Measurements from ENCODE around the gene KRTAP1-3. TPM values are rescaled to one million over a fixed set of nuclear protein-coding genes. Genes with fewer than 3 reads are reported as not detected.
A peak's percentile ranks its signal among the peaks of the same experiment; 100 is the strongest.
"Not testable (repeated sequence)": the region's sequence is repeated elsewhere in the genome, so short reads cannot be mapped to it uniquely, and the experiment has no call there.

KRTAP1-3 gene
- total and polyA plus RNA-seq, 2 of the 4 experiments (the other 2 are of a cell fraction) = not detected

DNA sequence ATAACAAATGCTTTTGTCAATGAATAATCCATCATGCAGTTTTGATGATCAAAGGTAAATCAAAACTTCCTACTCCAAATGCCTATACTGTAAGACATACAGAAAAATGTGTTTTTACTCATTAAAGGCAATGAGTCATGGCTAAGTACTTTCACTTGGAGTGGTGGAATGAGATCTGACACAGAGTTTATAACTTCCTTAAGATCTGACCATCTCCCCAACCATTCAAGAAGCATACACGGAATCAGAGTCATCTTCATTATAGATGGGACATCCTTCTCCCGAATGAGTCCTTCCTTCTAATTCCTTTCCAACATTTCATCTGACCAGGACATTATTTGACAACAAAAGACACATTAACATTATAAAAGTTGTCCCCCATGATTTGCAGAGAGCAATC is 48.8 kb upstream of the KRTAP1-3 start:
- H3K36me3 ChIP-seq (ENCODE audit: control insufficient read depth, insufficient read depth, low read length); H3K4me3 ChIP-seq (ENCODE audit: insufficient read depth, low read depth, low read length); H2AK5ac ChIP-seq (ENCODE audit: low read depth, low read length); H3K9ac ChIP-seq (ENCODE audit: low read depth, low read length); H4K20me1 ChIP-seq (ENCODE audit: insufficient read depth, low read length); intact Hi-C loops (cut with micrococcal nuclease); H3K27me3 ChIP-seq (ENCODE audit: control insufficient read depth, insufficient read depth, low read length); dilution Hi-C loops (cut with HindIII; ENCODE audit: low sequenced_read_pairs, unreplicated experiment); H3K4me1 ChIP-seq (ENCODE audit: control insufficient read depth, insufficient read depth, low read length); POLR2A ChIA-PET (ENCODE audit: unreplicated experiment); BruUV-seq (replicated peaks); H2AFZ ChIP-seq (replicated peaks; ENCODE audit: low read length, poor library complexity); H2AK9ac ChIP-seq (replicated peaks; ENCODE audit: low read depth, low read length, poor library complexity); CTCF ChIA-PET; H3K9me3 ChIP-seq (ENCODE audit: control insufficient read depth, insufficient read depth, low read length); in situ Hi-C loops (cut with MboI; ENCODE audit: low sequenced_read_pairs); H3K79me1 ChIP-seq (ENCODE audit: low read depth in 1 of 2, low read length in 2 of 2); H2BK15ac ChIP-seq (ENCODE audit: low read depth, low read length); H3K56ac ChIP-seq (ENCODE audit: extremely low read depth, insufficient read depth, low read length); H3K9me1 ChIP-seq (ENCODE audit: insufficient read depth, low read length); H3K27ac ChIP-seq (ENCODE audit: insufficient read depth, low read length): not testable (repeated sequence)
- Histone ChIP-seq H3K18ac (ENCODE audit: low read depth, low read length) (peak overlapping the region; percentile 69; the same call in 1 of the 2 replicates), H3K4ac (ENCODE audit: low read depth, low read length) (peak overlapping the region; percentile 50; the same call in 1 of the 2 replicates), H2BK5ac (ENCODE audit: low read depth, low read length, poor library complexity, severe bottlenecking) (peak overlapping the region; percentile 95), H2BK120ac (ENCODE audit: low read depth, low read length) (peak overlapping the region; percentile 76; the same call in 1 of the 2 replicates), H3K4me2 (ENCODE audit: low read depth, low read length) (peak overlapping the region; percentile 59; the same call in 1 of the 2 replicates), H4K8ac (ENCODE audit: low read depth in 2 of 2, low read length in 2 of 2) (peak overlapping the region; percentile 74 to 79; a peak in 3 of 4 replicates), H4K5ac (ENCODE audit: low read depth, low read length) (peak overlapping the region; percentile 42; the same call in 1 of the 2 replicates), H3K14ac (replicated peaks; ENCODE audit: low read depth, low read length) (0 out of 2 replicates have a peak overlapping the region, but pooled peaks have one; percentile 37), H4K91ac (ENCODE audit: insufficient read depth, low read depth, low read length) (peak overlapping the region; percentile 89), H3K23ac (ENCODE audit: low read depth, low read length) (peak overlapping the region; percentile 45; the same call in 1 of the 2 replicates), H2BK20ac (ENCODE audit: low read depth, low read length) (peak overlapping the region; percentile 77)
- no CpG with 5 or more reads among the region's 2 CpGs for WGBS, 2 experiments (ENCODE audit: extremely low coverage in 2 of 2, insufficient read length in 1 of 2)
- ATAC-seq (ENCODE audit: low read depth) = peak; percentile 91
- DNase-seq = peak; percentile 41

Data from IMR-90 (cell line).